ENCODE measurements around the gene UGT1A10.
A peak's percentile ranks its signal among the peaks of the same experiment; 100 is the strongest.
"Not testable (repeated sequence)": the region's sequence is repeated elsewhere in the genome, so short reads cannot be mapped to it uniquely, and the experiment has no call there.

The UGT1A10 gene

GRCh38 chr2:233636306-233636705, at the start of gene UGT1A10:
TSS of gene UGT1A10 (plus strand) at chr2:233636448. CDS start at chr2:233636523, 75 bp downstream.
- not testable (repeated sequence) for DNase-seq

GRCh38 chr2:233588400-233588799, 47.8 kb upstream of the UGT1A10 start:
- no peak for DNase-seq

- DNase-seq, result not testable (repeated sequence)
These were observed 43.5 kb upstream of the UGT1A10 start for GRCh38 chr2:233592706-233593105.

- no peak for DNase-seq
These were observed 43.0 kb upstream of the UGT1A10 start for GRCh38 chr2:233593201-233593600.

GRCh38 chr2:233597522-233597921, 38.7 kb upstream of the UGT1A10 start:
- DNase-seq, result no peak

GRCh38 chr2:233598952-233599351, 37.3 kb upstream of the UGT1A10 start:
- peak; percentile 4 for DNase-seq

- no peak for DNase-seq
These were observed 35.9 kb upstream of the UGT1A10 start for GRCh38 chr2:233600386-233600785.

GRCh38 chr2:233602076-233602475, 34.2 kb upstream of the UGT1A10 start:
- DNase-seq, result no peak

GRCh38 chr2:233603520-233603919, 32.7 kb upstream of the UGT1A10 start:
- no peak for DNase-seq

- DNase-seq, result no peak
These were observed 31.4 kb upstream of the UGT1A10 start for GRCh38 chr2:233604826-233605225.

GRCh38 chr2:233605680-233606079, 30.6 kb upstream of the UGT1A10 start:
- no peak for DNase-seq

GRCh38 chr2:233611284-233611683, 25.0 kb upstream of the UGT1A10 start:
- no peak for DNase-seq

GRCh38 chr2:233617476-233617875, 18.8 kb upstream of the UGT1A10 start, which contains the start of gene UGT1A8:
TSS of gene UGT1A8 (plus strand) at chr2:233617633. CDS start at chr2:233617708, 75 bp downstream.
- not testable (repeated sequence) for DNase-seq

GRCh38 chr2:233620204-233620603, 16.0 kb upstream of the UGT1A10 start:
- no peak for DNase-seq

- DNase-seq, result not testable (repeated sequence)
These were observed 14.4 kb upstream of the UGT1A10 start for GRCh38 chr2:233621863-233622262.

- DNase-seq, result no peak
These were observed 8.8 kb upstream of the UGT1A10 start for GRCh38 chr2:233627331-233628025.

- DNase-seq, result no peak
These were observed 2.6 kb downstream of the UGT1A10 start for GRCh38 chr2:233638836-233639235.

- DNase-seq, result no peak
These were observed 3.6 kb downstream of the UGT1A10 start for GRCh38 chr2:233639860-233640259.

- no peak for DNase-seq
These were observed 6.9 kb downstream of the UGT1A10 start for GRCh38 chr2:233643128-233643527.

GRCh38 chr2:233646033-233646432, 9.8 kb downstream of the UGT1A10 start:
- not testable (repeated sequence) for DNase-seq

GRCh38 chr2:233650981-233651380, 14.7 kb downstream of the UGT1A10 start:
- DNase-seq, result no peak

- no peak for DNase-seq
These were observed 15.2 kb downstream of the UGT1A10 start for GRCh38 chr2:233651430-233651829.

- DNase-seq, result no peak
These were observed 18.3 kb downstream of the UGT1A10 start for GRCh38 chr2:233654501-233654900.

GRCh38 chr2:233655043-233655442, 18.8 kb downstream of the UGT1A10 start:
- DNase-seq, result no peak

GRCh38 chr2:233655943-233656342, 19.7 kb downstream of the UGT1A10 start:
- DNase-seq, result not testable (repeated sequence)

Data from NCI-H510A (cell line).